Adrenal gland (tissue), 5 donors: ENCODE data around the gene RAN.

Experiments used
- CTCF ChIP-seq, 6 experiments: fragments of 450-650 bp in 4 of 6; fragments of 200-600 bp in 2 of 6; sonication (generic) in 1 of 6; IDR thresholded peaks; 1 replicate in 5 of 6; 2 replicates in 1 of 6; pipeline versions ENCODE4 v1.5.1 to v1.8.0; 2016 to 2021; ENCODE audit warnings: antibody characterized with exemption in 6 of 6, mild to moderate bottlenecking in 2 of 6, moderate library complexity in 1 of 6
- POLR2A ChIP-seq, 2 donors: fragments of 450-650 bp; IDR thresholded peaks; one replicate each; pipeline ENCODE4 v1.6.1; 2017; ENCODE audit warnings: antibody characterized with exemption in 2 of 2, mild to moderate bottlenecking in 2 of 2, moderate library complexity in 1 of 2
- donor health status: DM: no; HTN: no; CAD: no.

GRCh38 chr12:130881046-130881445 lies 9.2 kb downstream of the RAN start:
- no peak for TF ChIP-seq CTCF (IDR thresholded peaks at IDR 0.05)
- no peak for TF ChIP-seq POLR2A (IDR thresholded peaks at IDR 0.05)
